DND-41 (cell line): ENCODE measurements around the gene PTPRJ.

Source experiments
- ATAC-seq: fragments of 200-7000 bp; cut with Tn5 transposase; 3 replicates; pipeline ENCODE4 v1.9.1; 2021; ENCODE audit warnings: low read depth; ENCODE audit not compliant: insufficient read depth
- DNase-seq: peaks from one replicate; pipeline ENCODE4 v3.0.0-alpha.2; 2020
- H2AFZ ChIP-seq: 2 replicates; pipeline ENCODE4 v1.6.0; 2012; ENCODE audit warnings: low read depth, low read length
- H3K27ac ChIP-seq: 2 replicates; pipeline ENCODE4 v1.5.1; 2012; ENCODE audit warnings: low read length, inconsistent platforms
- H3K27me3 ChIP-seq: fragments of 200-600 bp; sonication (generic); 2 replicates; pipeline ENCODE4 v1.6.0; 2012; ENCODE audit warnings: low read length, mild to moderate bottlenecking, inconsistent platforms; ENCODE audit not compliant: insufficient read depth, poor library complexity
- H3K36me3 ChIP-seq: 2 replicates; pipeline ENCODE4 v1.5.1; 2012; ENCODE audit warnings: low read length, inconsistent platforms; ENCODE audit not compliant: insufficient read depth
- H3K4me1 ChIP-seq: 2 replicates; pipeline ENCODE4 v1.5.1; 2012; ENCODE audit warnings: mild to moderate bottlenecking, low read length; ENCODE audit not compliant: insufficient read depth
- H3K4me2 ChIP-seq: 2 replicates; pipeline ENCODE4 v1.6.0; 2012; ENCODE audit warnings: mild to moderate bottlenecking, moderate library complexity, low read length, inconsistent platforms; ENCODE audit not compliant: insufficient read depth
- H3K4me3 ChIP-seq, 2 experiments: fragments of 200-600 bp in 1 of 2; shearing (Covaris generic) in 1 of 2; 2 replicates each; pipeline ENCODE4 v1.5.1; 2012 to 2016; ENCODE audit warnings: inconsistent platforms in 2 of 2, low read length in 2 of 2, mild to moderate bottlenecking in 2 of 2, low read depth in 1 of 2, moderate library complexity in 1 of 2
- H3K79me2 ChIP-seq: 2 replicates; pipeline ENCODE4 v1.6.0; 2012; ENCODE audit warnings: low read length, inconsistent platforms; ENCODE audit not compliant: insufficient read depth
- H3K9ac ChIP-seq: 2 replicates; pipeline ENCODE4 v1.6.0; 2012; ENCODE audit warnings: low read depth, mild to moderate bottlenecking, inconsistent platforms, low read length, moderate library complexity
- H3K9me3 ChIP-seq: 2 replicates; pipeline ENCODE4 v1.5.1; 2012; ENCODE audit warnings: low read length, moderate library complexity, mild to moderate bottlenecking, inconsistent platforms; ENCODE audit not compliant: insufficient read depth, severe bottlenecking
- H4K20me1 ChIP-seq: 2 replicates; pipeline ENCODE4 v1.6.0; 2012; ENCODE audit warnings: low read length; ENCODE audit not compliant: insufficient read depth
- EZH2 ChIP-seq: IDR thresholded peaks from 3 replicates; pipeline ENCODE4 v1.6.1; 2012; ENCODE audit warnings: borderline replicate concordance, low read depth, mild to moderate bottlenecking, moderate library complexity, low read length, inconsistent platforms; ENCODE audit not compliant: severe bottlenecking
- TF ChIP-seq, protein P1 (sequence below): IDR thresholded peaks from 2 replicates; pipeline ENCODE4 v1.5.1; 2012; ENCODE audit warnings: borderline replicate concordance, low read length, moderate library complexity, mild to moderate bottlenecking; ENCODE audit not compliant: poor library complexity, severe bottlenecking; ENCODE audit errors: extremely low read depth

PTPRJ gene

GRCh38 chr11:48011102-48011797 lies 30.9 kb downstream of the PTPRJ start:
- no peak overlapping the region for H3K9ac ChIP-seq
- DNase-seq (no peak), ATAC-seq (no peak)
- no peak overlapping the region for H2AFZ ChIP-seq
- no peaks in the 10 kb centered on the region for H4K20me1 ChIP-seq
- H3K9me3 ChIP-seq: no peaks in the 10 kb centered on the region
- H3K4me2 ChIP-seq: no peak overlapping the region
- no peaks in the 10 kb centered on the region for H3K36me3 ChIP-seq
- H3K4me1 ChIP-seq: peaks cover 10% of the 10 kb centered on the region
- no peaks in the 10 kb centered on the region for H3K27me3 ChIP-seq
- H3K4me3 ChIP-seq: no peak overlapping the region
- H3K79me2 ChIP-seq: no peaks in the 10 kb centered on the region
- TF ChIP-seq, protein P1, sequence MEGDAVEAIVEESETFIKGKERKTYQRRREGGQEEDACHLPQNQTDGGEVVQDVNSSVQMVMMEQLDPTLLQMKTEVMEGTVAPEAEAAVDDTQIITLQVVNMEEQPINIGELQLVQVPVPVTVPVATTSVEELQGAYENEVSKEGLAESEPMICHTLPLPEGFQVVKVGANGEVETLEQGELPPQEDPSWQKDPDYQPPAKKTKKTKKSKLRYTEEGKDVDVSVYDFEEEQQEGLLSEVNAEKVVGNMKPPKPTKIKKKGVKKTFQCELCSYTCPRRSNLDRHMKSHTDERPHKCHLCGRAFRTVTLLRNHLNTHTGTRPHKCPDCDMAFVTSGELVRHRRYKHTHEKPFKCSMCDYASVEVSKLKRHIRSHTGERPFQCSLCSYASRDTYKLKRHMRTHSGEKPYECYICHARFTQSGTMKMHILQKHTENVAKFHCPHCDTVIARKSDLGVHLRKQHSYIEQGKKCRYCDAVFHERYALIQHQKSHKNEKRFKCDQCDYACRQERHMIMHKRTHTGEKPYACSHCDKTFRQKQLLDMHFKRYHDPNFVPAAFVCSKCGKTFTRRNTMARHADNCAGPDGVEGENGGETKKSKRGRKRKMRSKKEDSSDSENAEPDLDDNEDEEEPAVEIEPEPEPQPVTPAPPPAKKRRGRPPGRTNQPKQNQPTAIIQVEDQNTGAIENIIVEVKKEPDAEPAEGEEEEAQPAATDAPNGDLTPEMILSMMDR: no peak
- no peak for TF ChIP-seq EZH2
- no peak overlapping the region for H3K27ac ChIP-seq

DNA sequence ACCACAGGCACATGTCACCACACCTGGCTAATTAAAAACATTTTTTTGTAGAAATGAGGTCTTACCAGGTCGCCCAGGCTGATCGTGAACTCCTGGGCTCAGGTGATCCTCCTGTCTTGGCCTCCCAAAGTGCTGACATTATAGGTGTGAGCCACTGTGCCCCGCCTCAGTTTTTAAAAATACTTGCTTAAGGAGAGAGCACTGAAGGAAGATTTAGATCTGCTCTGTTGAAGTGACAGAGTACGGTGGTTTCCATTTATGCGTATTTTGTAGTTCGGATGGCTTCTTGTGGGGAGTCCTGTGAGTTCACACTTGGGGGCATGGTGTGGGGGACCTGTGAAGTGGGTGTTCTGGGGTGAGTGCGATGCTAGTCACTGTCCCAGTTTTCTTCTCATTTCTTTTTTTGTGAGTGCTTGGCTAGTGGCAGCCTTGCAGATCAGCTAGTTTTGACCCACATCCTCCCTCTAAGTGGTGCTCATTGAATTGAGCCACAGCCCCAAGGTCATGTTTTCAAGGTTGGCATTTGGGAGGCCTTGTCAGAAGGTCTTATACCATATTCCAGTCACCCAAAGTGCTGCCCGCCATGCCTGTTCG lies 31.5 kb downstream of the PTPRJ start:
- H2AFZ ChIP-seq: no peak overlapping the region
- DNase-seq: no peak
- no peak overlapping the region for H3K9ac ChIP-seq
- no peaks in the 10 kb centered on the region for H3K9me3 ChIP-seq
- H4K20me1 ChIP-seq: no peaks in the 10 kb centered on the region
- H3K27me3 ChIP-seq: no peaks in the 10 kb centered on the region
- ATAC-seq: no peak
- H3K4me2 ChIP-seq: no peak overlapping the region
- TF ChIP-seq, protein P1: no peak
- TF ChIP-seq EZH2: no peak
- no peaks in the 10 kb centered on the region for H3K36me3 ChIP-seq
- no peak overlapping the region for H3K27ac ChIP-seq
- H3K4me3 ChIP-seq: no peak overlapping the region
- H3K4me1 ChIP-seq: peaks cover 10% of the 10 kb centered on the region
- no peaks in the 10 kb centered on the region for H3K79me2 ChIP-seq

GRCh38 chr11:48013269-48013901 lies 33.0 kb downstream of the PTPRJ start:
- no peaks in the 10 kb centered on the region for H4K20me1 ChIP-seq
- no peaks in the 10 kb centered on the region for H3K36me3 ChIP-seq
- ATAC-seq (peak; percentile 78), DNase-seq (peak; percentile 47)
- no peak overlapping the region for H3K4me3 ChIP-seq
- H3K9ac ChIP-seq: no peak overlapping the region
- H3K4me1 ChIP-seq: peaks cover 10% of the 10 kb centered on the region
- H3K4me2 ChIP-seq: no peak overlapping the region
- H3K9me3 ChIP-seq: no peaks in the 10 kb centered on the region
- no peak overlapping the region for H3K27ac ChIP-seq
- no peaks in the 10 kb centered on the region for H3K27me3 ChIP-seq
- TF ChIP-seq EZH2: no peak
- TF ChIP-seq, protein P1: no peak
- no peaks in the 10 kb centered on the region for H3K79me2 ChIP-seq
- no peak overlapping the region for H2AFZ ChIP-seq
